ENCODE measurements around the gene ACOT6. TPM values are rescaled to one million over a fixed set of nuclear protein-coding genes. Genes with fewer than 3 reads are reported as not detected.
"Not testable (repeated sequence)": the region's sequence is repeated elsewhere in the genome, so short reads cannot be mapped to it uniquely, and the experiment has no call there.

ACOT6 gene
- total RNA-seq, 1 donor: not detected

GRCh38 chr14:73620268-73620667 is 8.0 kb downstream of the ACOT6 start:
- no peaks in the 10 kb centered on the region for H3K9me3 ChIP-seq (ENCODE audit: low read depth, low read length)
- no peak overlapping the region for H3K4me3 ChIP-seq (ENCODE audit: low read length)
- H3K27me3 ChIP-seq (ENCODE audit: insufficient read depth, low read length): no peaks in the 10 kb centered on the region
- H3K4me1 ChIP-seq (ENCODE audit: insufficient read depth, low read length): no peaks in the 10 kb centered on the region

DNA sequence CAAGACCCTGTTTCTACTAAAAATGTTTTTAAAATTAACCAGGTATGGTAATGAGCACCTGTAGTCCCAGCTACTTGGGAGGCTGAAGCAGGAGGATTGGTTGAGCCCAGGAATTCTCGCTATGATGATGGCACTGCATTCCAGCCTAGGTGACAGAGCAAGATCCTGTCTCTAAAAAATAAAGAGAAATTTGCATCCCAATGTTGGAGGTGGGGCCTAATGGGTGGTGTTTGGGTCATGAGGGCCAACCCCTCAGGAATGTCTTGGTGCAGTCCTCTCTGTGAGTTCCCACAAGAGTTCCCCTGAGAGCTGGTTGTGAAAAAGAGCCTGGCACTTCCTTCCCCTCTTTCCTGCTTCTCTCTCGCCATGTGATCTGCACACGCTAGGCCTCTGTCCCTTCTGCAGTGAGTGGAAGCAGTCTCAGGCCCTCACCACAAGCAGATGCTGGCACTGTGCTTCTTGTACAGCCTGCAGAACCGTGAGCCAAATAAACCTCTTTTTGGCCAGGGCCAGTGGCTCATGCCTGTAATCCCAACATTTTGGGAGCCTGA is 11.3 kb downstream of the ACOT6 start:
- H3K9me3 ChIP-seq (ENCODE audit: low read depth, low read length): no peaks in the 10 kb centered on the region
- no peak overlapping the region for H3K4me3 ChIP-seq (ENCODE audit: low read length)
- H3K4me1 ChIP-seq (ENCODE audit: insufficient read depth, low read length): no peaks in the 10 kb centered on the region
- H3K27me3 ChIP-seq (ENCODE audit: insufficient read depth, low read length): no peaks in the 10 kb centered on the region

DNA sequence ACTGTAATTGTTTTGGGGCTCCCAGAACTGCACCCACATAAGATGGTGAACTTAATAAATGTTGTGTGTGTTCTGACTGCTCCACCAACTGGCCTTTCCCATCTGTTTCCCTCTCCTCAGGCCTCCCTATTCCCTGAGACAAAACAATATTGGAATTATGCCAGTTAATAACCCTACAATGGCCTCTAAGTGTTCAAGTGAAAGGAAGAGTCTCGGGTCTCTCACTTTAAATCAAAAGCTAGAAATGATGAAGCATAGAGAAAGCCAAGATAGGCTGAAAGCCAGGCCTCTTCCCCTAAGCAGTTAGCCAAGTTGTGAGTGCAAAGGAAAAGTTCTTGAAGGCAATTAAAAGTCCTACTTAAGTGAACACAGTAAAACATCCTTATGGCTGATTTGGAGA is 13.4 kb downstream of the ACOT6 start:
- no peaks in the 10 kb centered on the region for H3K9me3 ChIP-seq (ENCODE audit: low read depth, low read length)
- no peaks in the 10 kb centered on the region for H3K4me1 ChIP-seq (ENCODE audit: insufficient read depth, low read length)
- H3K27me3 ChIP-seq (ENCODE audit: insufficient read depth, low read length): no peaks in the 10 kb centered on the region
- H3K4me3 ChIP-seq (ENCODE audit: low read length): no peak overlapping the region

GRCh38 chr14:73627151-73627558 is 14.8 kb downstream of the ACOT6 start:
- Histone ChIP-seq H3K9me3 (ENCODE audit: low read depth, low read length) (no peaks in the 10 kb centered on the region), H3K4me3 (ENCODE audit: low read length) (no peak overlapping the region), H3K27me3 (ENCODE audit: insufficient read depth, low read length) (no peaks in the 10 kb centered on the region), H3K4me1 (ENCODE audit: insufficient read depth, low read length) (no peaks in the 10 kb centered on the region)

DNA sequence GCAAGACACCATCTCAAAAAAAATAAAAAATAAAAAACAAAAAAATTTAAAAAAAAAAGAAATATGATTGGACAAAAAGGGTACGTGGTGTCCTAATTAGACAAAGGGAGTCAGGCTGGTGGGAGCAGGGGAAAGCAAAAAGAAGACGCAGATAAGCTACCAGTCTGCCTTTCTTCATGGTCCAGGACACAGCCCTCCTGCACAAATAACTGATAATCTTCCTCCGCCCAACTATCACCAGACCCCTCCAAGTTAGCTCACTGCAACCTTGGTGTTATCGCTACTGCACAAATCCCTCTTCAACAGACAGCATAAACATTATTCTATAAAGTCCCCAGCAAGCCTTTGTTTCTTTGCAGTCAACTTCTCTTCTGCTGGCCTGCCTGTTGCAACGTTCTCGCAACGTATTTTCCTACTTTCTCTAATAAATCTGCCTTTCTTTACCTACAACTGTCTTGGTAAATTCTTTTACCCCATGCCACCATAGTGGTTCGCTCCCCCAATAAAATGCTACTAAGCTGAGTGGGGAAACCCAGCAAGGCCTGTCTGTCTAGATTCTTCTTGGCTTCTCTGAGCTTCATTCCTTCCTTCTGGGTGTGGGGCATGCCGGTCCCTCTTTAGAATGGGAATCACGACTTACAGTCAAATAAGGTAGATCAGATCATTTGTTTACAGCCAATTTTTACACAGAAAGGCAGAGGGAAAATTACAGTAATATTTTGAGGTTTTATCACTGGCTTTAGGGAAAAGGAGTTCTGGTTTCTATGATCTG is 17.9 kb downstream of the ACOT6 start:
- Histone ChIP-seq H3K9me3 (ENCODE audit: low read depth, low read length) (no peaks in the 10 kb centered on the region), H3K27me3 (ENCODE audit: insufficient read depth, low read length) (peaks cover 19% of the 10 kb centered on the region)

DNA sequence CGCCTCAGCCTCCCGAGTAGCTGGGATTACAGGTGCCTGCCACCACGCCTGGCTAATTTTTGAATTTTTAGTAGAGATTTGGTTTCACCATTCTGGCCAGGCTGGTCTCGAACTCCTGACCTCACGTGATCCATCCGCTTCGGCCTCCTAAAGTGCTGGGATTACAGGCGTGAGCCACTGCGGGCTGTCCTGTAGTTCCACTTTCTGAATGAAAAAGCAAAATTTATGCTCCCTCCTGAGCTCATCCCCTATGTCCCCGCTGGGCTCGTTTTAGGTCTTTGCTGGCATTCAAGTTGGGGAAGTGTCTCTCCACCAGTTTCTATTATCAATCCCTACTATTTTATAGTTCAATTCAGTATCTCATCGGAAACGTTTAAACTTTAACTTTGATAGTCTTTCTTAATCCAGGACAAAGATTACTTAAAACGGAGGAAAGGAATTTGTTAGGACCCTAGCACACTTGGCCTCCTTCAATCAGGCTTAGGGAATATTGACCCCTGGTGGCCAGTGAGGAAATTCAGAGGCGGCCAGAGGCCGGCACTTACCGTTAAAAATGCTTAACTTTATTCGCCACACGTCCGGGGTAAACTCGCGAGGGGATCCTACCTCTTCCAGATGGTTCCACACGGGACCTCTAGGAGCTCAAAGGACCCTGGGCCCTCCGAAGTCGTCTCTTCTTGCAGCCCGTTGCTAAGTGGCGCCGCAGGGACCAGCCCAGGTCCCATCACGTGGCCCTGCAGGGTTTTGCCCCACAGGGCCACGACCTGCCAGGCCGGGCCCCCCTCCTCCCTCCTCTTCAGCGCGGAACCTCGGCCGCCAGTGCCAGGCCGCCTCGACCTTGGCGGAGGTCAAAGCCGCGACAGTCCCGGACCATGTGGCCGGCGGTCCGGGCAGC is 21.0 kb downstream of the ACOT6 start:
- H3K4me1 ChIP-seq (ENCODE audit: insufficient read depth, low read length): peaks cover 19% of the 10 kb centered on the region
- peaks cover 19% of the 10 kb centered on the region for H3K27me3 ChIP-seq (ENCODE audit: insufficient read depth, low read length)
- peak overlapping the region; percentile 39 for H3K4me3 ChIP-seq (ENCODE audit: low read length)
- no peaks in the 10 kb centered on the region for H3K9me3 ChIP-seq (ENCODE audit: low read depth, low read length)

More for the DNA sequence above, 17.9 kb downstream of the ACOT6 start:
- Histone ChIP-seq H3K4me1 (ENCODE audit: insufficient read depth, low read length) (peaks cover 19% of the 10 kb centered on the region), H3K4me3 (ENCODE audit: low read length) (no peak overlapping the region)

DNA sequence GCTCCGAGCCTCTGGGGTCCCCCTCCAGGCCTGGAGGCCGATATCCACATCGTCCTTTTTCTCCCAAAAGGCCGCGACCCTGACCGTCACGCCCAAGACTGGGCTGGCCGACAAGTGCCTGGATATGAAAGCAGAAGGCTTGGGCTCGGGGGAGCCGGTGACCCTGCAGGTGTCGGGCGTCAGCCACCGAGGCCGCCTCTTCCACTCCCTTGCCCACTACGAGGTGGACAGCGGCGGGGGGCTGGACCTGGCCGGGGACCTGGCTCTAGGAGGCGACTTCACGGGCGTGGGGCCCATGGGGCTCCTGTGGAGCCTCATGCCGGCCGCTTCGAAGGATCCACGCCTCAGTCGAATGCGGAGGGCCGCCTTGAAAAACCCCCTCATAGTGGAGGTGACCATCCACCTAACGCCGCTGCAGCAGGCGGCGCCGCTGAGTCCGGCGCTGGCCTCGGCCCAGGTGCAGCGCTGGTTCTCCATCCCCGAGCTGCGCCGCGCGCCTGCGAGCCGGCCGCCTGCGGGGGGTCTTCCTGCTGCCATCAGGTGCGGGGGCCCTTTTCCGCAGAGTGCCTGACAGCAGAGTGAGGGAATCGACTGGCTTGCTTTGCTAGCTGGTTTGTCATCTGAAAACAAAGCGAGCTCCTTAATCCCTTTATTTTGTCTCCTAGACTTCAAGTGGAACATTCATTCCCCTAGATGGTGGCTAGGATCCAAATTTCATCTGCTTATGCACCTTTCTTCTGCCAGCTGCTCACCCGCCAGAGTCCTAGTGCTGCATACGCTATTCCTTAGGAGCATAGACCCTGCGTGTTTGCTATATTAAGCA is 21.9 kb downstream of the ACOT6 start:
- H3K27me3 ChIP-seq (ENCODE audit: insufficient read depth, low read length): peaks cover 19% of the 10 kb centered on the region
- no peaks in the 10 kb centered on the region for H3K9me3 ChIP-seq (ENCODE audit: low read depth, low read length)
- H3K4me1 ChIP-seq (ENCODE audit: insufficient read depth, low read length): peaks cover 19% of the 10 kb centered on the region
- H3K4me3 ChIP-seq (ENCODE audit: low read length): peak overlapping the region; percentile 39

- H3K4me1 ChIP-seq (ENCODE audit: insufficient read depth, low read length): peaks cover 19% of the 10 kb centered on the region
- not testable (repeated sequence) for H3K4me3 ChIP-seq (ENCODE audit: low read length); H3K9me3 ChIP-seq (ENCODE audit: low read depth, low read length)
- peaks cover 19% of the 10 kb centered on the region for H3K27me3 ChIP-seq (ENCODE audit: insufficient read depth, low read length)
Observed at GRCh38 chr14:73636355-73636754, 24.0 kb downstream of the ACOT6 start.

- peaks cover 19% of the 10 kb centered on the region for H3K27me3 ChIP-seq (ENCODE audit: insufficient read depth, low read length)
- H3K4me3 ChIP-seq (ENCODE audit: low read length): no peak overlapping the region
- no peaks in the 10 kb centered on the region for H3K9me3 ChIP-seq (ENCODE audit: low read depth, low read length)
- peaks cover 18% of the 10 kb centered on the region for H3K4me1 ChIP-seq (ENCODE audit: insufficient read depth, low read length)
Observed at GRCh38 chr14:73637830-73638229, 25.5 kb downstream of the ACOT6 start.

GRCh38 chr14:73640796-73641365 is 28.6 kb downstream of the ACOT6 start:
- Histone ChIP-seq H3K4me1 (ENCODE audit: insufficient read depth, low read length) (peaks cover 13% of the 10 kb centered on the region), H3K4me3 (ENCODE audit: low read length) (no peak overlapping the region), H3K9me3 (ENCODE audit: low read depth, low read length) (no peaks in the 10 kb centered on the region), H3K27me3 (ENCODE audit: insufficient read depth, low read length) (no peaks in the 10 kb centered on the region)

DNA sequence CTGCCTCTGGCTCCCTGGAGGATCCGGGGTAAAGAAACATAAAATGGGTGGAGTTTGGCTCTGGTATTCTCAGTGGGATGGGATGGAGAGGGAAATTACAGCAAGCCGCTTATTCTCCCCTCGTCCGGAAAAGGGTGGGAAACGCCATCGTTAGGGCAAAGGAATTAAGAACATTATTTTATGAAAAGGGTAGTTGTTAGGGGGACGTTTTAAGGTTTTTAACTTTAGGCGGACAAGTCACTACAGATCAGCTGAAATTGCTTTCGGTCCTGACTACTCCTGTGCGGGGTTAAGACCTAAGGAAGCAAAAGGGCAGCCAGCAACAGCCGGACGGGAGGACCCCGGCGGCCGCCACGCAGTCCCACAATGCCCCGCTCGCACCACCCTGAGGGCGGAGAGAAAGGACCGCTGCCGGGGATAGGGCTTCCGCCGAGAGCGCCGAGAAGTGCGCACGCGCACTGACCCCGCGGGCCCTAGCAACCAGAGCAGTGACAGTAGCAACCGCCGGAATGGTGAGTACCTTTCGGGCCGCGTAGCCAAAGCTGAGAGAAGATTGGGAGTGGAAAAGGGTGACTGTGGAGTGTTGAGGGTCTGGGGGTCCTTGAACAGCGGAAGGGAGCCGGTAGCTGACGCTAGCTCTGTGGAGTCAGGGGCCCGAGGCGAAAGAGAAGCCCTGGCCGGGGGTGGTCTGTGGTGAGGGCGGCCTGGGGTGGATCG is 32.4 kb downstream of the ACOT6 start, which contains the start of gene DNAL1:
TSS of gene DNAL1 (plus strand) at position 456 of the 717 bp plus-strand sequence. CDS start at position 510, 54 bp downstream.
- H3K4me3 ChIP-seq (ENCODE audit: low read length): peak within 1 kb of the TSS; percentile 59
- no peaks in the 10 kb centered on the region for H3K27me3 ChIP-seq (ENCODE audit: insufficient read depth, low read length)
- peaks cover 13% of the 10 kb centered on the region for H3K4me1 ChIP-seq (ENCODE audit: insufficient read depth, low read length)

GRCh38 chr14:73645248-73645610 is 32.9 kb downstream of the ACOT6 start:
- H3K4me1 ChIP-seq (ENCODE audit: insufficient read depth, low read length): peaks cover 13% of the 10 kb centered on the region
- peak overlapping the region; percentile 59 for H3K4me3 ChIP-seq (ENCODE audit: low read length)
- no peaks in the 10 kb centered on the region for H3K9me3 ChIP-seq (ENCODE audit: low read depth, low read length)
- H3K27me3 ChIP-seq (ENCODE audit: insufficient read depth, low read length): no peaks in the 10 kb centered on the region

More for the DNA sequence above, 32.4 kb downstream of the ACOT6 start, which contains the start of gene DNAL1:
- H3K9me3 ChIP-seq (ENCODE audit: low read depth, low read length): no peaks in the 10 kb centered on the region

- H3K9me3 ChIP-seq (ENCODE audit: low read depth, low read length): no peaks in the 10 kb centered on the region
Observed at GRCh38 chr14:73651005-73651404, 38.7 kb downstream of the ACOT6 start.

GRCh38 chr14:73655851-73656250 is 43.5 kb downstream of the ACOT6 start:
- Histone ChIP-seq H3K4me1 (ENCODE audit: insufficient read depth, low read length) (no peaks in the 10 kb centered on the region), H3K4me3 (ENCODE audit: low read length) (no peak overlapping the region), H3K27me3 (ENCODE audit: insufficient read depth, low read length) (no peaks in the 10 kb centered on the region), H3K9me3 (ENCODE audit: low read depth, low read length) (no peaks in the 10 kb centered on the region)

More at GRCh38 chr14:73651005-73651404, 38.7 kb downstream of the ACOT6 start:
- Histone ChIP-seq H3K27me3 (ENCODE audit: insufficient read depth, low read length) (no peaks in the 10 kb centered on the region), H3K4me1 (ENCODE audit: insufficient read depth, low read length) (no peaks in the 10 kb centered on the region), H3K4me3 (ENCODE audit: low read length) (no peak overlapping the region)
